T-helper 22 cell (primary cell): ENCODE measurements around the gene ANKRD60.

Experiments used
- DNase-seq: peaks from one replicate; pipeline ENCODE4 v3.0.0-alpha.2; 2020; ENCODE audit warnings: low read depth

ANKRD60 gene, protein sequence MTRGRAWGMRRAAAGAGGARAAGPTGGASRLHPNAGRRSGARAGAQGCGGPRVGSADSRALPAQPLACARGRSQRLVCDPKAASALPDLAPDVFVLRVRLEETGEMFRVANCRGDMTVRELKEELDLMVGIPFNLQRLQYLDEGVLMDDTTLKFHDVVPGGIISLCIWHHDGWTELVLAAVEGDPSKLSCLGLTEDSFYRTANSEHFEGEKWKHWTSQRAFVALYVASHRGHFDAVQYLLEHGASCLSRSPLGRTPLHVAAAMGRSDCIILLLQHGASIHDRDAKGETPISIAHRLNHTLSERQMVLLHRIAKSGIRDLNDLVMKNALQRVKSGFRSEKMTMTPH

DNA sequence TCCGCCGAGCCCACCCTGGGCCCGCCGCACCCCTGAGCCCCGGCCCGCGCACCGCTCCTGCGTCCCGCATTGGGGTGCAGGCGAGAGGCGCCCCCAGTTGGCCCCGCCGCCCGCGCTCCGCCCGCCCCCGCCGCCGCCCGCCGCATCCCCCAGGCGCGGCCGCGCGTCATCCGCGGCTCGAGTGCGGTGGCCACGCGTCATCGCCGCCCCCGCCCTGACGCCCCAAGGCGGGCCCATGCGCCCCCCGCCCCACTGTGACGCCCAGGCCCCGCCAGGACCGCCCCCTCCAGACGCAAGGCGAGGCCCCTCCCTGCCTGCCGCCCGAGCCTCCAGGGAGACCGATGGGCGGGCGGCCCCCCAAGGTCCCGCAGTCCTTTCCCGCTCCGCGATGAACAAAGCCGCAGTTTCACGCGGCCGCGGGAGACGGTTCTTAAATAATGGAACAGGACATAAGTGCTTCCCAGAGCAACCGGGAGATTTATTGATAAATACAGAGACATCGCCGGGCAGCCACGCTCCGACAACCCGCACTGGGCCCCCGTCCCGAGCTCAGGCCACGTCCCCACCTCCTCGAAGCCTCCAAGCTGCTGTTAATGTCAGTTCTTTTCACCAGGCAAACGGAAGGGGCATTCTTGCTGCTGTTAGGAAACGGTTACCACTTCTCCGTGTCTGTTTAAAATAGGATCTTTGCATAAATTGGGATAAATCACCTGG is at the start of gene ANKRD60:
ANKRD60 (minus strand) TSS at position 170 of the 714 bp plus-strand sequence; CDS start at position 170, 0 bp downstream.
- DNase-seq: peak; percentile 52

DNA sequence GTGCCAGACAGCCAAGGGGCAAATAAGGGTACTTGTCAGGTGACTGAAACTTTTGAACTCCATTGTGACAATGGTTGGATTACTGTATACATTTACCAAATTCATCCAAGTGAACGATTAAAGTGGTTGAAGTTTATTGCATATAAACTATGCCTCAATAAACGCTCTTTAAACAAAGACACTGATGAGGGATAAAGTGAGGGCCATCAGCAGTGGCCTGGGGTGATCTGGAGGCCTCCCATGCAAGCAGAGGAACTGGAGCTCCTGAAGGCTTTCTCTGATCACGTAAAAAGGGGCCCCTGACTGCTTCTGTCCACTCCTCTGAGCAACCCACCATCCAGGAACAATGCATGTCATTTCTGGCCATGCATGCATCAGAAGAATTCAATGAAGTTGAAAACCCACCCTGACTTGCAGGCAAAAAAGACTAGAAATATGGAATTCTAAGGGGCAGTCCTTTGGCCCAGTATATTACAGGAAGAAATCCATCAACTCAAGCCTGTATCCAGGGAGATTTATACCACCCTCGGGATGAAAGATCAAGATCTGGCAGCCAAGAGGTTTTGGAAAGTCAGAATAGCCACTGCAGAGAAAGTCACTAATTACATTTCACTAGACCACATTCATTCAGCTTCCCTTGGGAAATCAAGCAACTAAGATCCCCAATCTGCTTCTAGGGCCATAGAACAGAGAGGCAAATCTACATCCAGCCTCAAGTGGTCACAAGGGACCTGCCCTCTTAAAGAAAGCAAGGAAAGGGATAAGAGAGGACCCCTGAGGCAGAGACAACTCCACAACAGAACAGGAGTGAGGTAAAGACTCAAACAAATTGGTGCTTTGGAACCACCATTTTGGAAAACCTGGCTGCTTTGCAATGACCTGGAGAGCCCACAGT is 49.4 kb upstream of the ANKRD60 start:
- no peak for DNase-seq

DNA sequence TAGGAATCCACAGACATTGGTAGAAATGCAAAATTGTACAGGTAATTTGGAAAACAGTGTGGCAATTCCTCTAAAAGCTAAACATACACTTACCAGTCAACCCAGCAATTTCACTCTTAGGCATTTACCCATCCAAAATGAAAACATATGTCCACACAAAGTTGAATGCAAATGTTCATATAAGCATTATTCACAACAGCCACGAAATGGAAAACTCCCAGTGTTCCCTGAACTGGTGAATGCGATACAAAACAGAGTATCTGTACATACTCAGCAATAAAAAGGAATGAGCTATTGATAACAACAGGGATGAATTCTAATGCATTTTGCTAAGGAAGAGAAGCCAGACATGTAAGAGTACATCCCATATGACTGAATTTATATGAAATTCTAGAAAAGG is 48.7 kb upstream of the ANKRD60 start:
- no peak for DNase-seq

DNA sequence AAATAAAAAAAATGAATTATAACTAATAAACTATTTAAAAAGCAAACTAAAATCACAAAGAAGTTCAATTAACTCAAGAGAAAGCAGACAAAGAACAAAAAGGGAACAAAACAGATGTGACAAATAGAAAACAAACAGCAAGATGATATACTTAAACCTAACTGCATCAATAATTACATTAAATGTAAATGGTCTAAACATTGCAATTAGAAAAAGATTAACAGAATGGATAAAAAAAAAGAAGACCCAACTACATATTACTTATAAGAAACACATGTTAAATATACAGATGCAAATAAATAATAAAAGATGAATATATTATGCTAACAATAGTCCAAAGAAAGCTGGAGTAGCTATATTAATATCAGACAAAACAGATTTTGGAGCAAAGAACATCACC is 45.9 kb upstream of the ANKRD60 start:
- DNase-seq: no peak

DNA sequence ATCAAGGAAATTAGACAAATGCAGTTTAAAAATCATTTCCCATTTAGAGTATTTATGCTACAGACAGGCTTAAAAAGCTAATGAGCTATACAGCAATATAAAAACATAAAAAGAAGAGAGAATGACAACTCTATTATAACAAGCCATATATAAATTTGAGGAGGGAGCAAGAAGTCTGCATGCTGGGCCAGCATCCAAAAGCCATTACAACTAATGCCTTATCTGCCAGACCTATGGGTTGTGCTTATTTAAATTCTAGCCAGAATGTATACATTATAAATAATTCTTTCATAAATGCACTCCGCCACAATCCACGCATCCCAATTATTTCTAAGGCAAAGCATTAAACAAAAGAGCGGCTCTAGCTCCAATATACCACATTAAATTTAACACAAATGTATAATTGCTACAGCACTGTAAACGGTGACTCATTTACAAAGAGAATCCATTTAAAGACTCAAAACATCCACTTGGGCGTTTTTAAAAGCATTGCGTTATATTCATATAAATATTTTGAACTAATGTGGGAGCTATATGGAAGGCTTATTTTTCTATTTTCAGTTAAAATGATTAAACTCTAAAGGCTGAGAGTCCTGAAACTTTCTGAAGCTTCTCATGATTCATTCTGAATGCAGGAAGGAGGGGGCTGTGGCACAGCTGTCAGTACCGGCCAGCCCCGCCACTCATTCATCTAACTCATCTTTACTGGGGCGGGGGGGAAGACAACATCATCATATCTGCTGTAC is 43.3 kb upstream of the ANKRD60 start:
- DNase-seq: no peak

DNA sequence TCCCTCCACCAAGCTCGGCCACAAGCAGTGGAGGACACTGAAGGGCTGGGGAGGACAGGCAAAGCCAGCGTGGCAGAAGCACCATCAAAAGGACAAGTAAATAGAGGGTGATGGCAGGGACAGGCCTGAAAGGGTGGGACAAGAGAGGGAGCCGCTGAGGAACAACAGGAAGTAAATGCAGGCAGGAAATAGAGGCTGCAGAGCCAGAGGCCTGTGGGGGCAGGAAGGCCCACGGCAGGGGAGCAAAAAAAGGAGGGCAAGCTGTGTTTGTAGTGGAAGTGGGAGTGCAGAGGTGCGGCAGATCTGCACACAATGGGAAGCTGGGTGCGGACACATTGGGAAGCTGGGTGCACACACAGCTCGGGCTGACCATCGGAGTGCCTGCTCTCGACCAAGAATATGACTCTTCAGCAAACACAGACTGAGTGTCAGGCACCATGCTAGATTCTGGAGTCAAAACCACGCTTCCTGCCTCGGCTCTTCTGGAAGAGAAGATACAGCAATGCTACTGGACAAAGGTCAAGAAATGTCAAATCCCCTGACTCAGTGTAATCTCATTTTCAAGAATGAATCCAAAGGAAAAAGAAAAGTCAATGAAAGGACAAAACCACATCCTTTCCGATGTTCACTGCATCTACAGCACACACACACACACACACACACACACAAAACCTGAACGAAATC is 40.6 kb upstream of the ANKRD60 start:
- DNase-seq: no peak

DNA sequence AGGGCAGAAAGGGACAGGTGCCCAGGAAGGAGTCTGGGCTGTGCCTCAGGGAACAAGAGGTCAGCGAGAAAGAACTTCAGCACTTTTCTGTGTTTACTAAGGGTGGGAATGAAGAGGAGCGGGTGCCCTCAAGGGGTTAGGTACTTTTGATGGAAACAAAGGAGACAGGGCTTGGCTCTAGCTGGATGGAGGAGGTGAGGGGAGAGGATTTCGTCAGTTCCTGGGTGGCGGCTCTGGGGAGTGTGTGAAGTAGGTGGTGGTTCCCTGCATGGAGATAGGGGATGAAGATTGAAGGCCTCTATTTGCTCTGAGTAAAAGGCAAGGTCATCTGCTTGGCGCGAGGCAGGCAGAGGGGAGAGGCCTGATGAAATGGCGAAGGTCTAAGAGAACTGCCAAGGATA is 40.0 kb upstream of the ANKRD60 start:
- no peak for DNase-seq

DNA sequence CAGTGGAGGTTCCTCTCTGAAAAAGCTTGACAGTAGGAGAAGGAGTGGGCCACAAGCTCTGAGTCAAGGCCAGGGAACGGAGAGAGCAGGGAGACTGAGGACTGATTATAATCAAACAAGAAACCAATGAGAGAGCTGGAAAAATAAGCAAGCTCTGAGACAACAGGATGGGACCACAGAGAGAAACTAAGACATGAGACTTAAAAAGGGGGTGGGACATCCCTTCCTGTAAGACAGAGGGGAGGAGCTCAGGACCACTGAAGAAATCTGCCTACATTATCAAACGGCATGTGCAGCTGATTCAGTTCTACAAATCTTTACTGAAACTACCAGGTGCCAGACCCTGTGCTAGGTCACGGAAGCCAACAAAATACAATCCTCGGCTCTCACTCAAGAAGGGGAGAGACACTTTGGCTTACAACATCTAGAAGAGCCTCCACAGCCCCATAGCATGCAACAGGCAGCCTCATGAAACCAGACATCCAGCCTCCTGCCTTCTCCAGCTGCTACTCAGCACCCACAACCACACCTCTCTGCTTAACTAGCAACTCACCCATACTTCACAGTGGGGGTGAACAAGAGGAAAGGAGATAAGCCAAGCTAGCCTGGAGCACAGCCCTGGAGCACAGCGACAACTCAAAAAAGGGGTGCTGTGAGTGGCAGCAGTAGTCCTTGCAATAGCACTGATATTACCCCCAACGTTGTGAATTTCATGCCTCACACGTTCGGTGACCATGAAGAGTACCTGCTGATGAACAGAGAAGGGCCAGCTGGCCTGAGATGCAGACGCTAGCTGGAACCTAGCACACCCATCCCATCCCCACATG is 39.1 kb upstream of the ANKRD60 start:
- no peak for DNase-seq

DNA sequence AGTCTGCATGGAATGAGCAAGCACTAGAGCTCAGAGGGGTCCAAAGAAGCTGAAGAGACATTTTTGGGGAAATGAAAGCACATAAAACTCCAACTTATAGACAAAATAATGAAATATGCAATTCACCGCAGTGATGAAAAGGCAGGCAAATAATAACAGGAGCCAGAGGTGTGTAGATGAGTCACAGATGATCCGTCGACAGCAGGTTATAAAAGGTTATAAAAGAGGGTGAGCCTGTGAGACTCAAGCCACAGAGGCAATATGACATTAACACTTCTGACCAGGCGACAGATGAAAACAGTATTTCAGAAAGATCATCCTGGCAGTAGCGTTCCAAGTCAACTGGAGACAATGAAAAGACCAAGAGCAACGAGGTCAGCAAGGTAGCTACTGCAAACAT is 35.8 kb upstream of the ANKRD60 start:
- no peak for DNase-seq

DNA sequence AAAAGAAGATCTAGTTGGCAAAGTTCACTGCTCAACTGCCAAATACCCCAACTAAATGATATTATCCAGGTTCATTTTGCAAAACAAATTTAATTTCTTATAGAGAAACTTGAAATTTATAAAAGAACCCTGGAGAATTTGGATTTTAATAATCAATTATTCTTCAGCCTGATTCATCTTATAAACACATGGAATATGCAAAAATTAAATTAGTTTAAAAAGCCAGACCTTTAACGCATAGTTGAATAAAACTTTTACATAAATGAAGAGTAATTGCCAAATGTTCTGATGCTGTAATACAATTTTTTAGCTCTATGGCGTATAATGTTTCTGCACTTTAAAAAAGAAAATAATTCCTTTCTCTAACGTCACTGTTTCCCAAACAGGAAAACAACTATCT is 33.2 kb upstream of the ANKRD60 start:
- DNase-seq: no peak

DNA sequence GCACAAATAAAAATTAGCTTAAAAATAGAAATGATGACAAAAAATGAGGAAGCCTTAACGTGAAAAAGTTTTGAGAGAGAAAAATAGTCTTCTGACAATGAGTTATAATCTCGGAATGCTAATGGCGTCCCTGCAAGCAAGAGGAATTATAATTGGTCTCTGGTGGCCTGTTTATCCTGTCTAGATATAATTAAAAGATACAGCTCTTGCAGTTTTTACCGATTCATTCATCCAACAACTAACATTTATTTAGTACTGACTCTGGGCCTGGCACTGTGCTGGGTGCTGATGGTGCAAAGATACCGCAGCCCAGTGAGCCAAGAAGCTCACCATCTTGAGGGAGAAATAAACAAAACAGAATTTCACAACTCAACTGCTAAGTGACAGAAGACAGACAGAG is 31.6 kb upstream of the ANKRD60 start:
- no peak for DNase-seq

DNA sequence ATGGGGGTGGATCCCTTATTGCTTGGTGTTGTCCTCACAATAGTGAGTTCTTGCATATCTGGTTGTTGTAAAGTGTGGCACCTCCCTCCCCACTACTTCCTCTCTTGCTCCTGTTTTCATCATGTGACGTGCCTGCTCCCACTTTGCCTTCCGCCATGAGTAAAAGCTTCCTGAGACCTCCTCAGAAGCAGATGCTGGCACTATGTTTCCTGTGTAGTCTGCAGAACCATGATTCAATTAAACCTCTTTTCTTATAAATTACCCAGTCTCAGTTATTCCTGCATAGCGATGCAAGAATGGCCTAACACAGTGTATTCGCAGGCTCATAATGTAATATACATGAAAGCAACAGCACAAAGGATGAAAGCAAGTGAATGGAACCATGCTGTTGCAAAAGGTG is 28.4 kb upstream of the ANKRD60 start:
- DNase-seq: no peak

DNA sequence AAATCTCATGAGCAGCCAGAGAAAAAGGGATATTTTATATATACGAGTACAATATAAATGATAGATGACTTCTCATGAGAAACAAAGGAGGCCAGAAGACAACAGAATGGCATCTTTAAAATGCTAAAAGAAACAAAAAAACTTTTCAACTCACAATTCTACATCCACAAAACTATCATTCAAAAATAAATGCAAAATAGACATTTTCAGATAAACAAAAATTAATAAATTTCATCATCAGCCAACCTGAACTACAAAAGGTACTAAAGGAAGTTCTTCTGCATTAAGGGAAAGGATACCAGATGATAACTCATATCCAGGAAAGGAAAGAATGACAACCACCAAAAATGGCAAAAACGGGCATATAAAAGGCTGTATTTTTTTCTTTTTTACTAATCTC is 27.9 kb upstream of the ANKRD60 start:
- no peak for DNase-seq

DNA sequence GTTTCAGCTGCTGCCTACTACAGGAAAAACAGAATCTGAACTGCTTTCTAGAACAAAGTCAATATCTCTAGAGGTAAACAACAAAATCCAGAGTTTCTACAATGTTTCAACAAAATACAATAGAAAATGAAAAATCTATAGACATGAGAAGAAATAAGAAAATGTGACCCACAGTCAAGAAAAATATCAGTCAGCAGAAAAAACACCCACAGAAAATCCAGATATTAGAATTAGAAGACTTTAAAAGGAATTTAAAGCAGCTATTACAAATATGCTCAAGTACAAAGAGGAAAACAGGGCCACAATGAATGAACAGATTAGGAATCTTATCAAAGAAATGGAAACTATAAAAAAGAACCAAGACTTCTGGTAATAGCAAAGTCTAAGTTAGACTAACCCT is 26.4 kb upstream of the ANKRD60 start:
- DNase-seq: no peak

DNA sequence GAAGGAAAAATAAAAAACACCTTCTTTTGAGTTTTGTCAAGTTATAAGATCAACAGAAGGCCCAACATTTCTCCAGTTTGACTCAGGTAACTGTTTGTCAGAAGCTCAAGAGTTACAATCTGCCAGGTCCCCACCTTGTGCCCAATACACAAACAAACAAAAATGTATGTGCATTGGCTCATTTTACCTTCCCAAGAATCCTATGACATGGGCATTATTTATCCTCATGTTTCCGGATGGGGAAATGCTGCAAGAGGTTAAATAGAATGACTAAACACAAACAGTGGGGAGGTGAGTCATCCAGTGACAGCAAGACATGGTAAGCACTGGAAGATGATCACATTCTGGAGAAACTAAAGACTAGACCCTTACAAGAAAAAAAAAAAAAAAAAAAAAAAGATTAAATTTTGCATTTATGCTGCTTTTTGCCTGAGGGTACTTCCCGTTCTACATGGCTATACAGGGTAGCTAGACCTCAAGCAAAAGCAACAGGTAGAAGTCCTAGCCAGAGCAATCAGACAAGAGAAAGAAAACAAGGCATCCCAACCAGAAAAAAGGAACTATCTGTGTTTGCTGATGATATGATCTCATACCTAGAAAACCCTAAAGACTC is 23.6 kb upstream of the ANKRD60 start:
- no peak for DNase-seq

DNA sequence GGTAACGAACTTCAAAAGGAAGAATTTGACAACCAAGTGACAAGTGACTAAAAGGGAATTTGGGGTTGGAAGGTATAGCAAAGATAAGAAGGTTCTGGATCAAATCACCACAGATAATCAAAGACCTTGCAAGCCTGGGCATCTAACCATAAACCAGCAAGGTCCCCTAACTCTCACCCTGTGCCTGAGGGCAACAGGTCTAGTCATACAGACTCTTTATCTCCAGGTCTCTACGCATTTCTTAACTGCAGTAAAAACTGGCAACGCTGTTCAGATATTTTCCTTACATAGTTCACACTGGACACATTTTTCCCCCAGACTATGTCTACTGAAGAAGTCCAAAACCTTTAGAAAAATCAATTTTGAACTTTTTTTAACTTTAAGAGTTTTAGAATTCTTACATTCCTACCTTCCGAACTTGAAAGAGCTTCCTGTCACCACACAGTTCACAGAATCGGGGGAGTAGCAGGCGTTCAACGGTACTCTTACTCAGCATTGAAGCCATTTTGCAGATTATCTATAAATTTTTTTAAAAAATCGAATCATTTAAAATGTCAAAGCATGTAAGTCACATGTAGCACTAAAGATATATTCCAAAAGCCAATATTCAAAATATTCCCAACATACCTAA is 23.0 kb upstream of the ANKRD60 start:
- no peak for DNase-seq

DNA sequence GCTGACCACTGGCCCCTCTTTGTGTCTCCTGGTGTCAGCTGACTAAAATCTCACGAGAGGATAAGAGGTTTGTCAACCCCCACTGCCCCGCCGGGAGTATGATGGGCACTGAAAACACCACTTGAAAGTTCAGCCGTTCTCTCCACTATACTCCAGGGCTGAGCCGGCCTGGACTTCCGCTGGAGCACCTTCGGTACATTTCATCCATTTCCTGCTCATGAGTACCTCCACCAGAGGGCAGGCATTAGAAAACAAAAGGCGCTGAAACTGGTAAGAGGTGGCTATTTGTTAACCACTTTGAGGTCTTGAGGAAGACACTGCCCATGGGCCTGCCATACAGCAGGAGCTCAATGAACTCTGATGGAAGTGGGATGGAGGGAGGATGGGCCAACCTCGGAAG is 17.9 kb upstream of the ANKRD60 start:
- no peak for DNase-seq

DNA sequence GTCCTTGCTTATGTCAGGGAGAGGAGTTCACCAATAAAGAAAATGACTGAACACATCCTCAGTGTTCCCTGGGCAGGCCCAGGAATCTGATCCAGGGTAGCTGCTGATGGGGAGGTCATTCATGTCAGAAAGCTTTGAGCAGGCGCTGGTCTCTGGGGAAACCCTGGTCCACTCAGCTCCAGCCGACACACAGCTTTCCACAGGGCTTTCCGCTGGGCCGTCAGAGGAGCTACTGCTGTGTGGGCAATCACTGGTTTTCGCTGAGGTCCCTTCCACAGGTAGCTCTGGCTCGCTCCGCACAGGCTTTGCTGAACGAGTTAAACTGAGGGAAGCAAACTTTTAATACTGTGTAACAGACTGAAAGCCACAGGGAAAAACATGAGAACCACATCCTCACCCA is 17.5 kb upstream of the ANKRD60 start:
- no peak for DNase-seq

DNA sequence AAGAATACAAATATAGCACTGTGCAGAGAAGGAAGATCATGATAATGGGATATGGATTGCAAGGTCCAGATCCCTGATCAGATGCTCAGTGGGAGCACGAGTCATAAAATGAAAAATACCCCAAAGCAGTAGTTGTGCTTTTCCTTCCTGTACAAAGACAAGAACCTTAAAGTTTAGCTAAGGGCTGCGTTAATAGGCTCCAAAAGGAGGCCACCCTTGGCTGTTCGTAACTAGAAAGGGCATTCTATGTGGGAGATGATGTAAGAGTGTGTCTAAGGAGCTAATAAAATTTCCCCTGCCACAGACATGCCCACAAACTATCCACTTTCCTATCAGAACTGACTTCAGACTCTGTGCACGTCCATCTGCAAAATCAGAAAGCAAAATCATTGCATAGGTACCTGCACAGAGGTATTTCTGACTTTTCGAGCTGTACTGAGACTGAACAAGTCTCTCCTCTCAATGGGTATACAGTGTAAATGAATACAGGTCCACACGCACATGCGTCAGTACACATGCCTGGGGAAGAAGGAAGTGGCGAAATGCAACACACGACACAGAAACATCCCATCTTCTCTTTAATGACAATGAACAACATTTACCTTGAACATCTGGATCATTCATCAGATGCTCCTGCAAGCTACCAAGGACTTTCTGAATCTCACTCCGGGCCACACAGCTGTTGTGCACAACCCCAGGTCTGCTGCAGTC is 16.9 kb upstream of the ANKRD60 start:
- no peak for DNase-seq
